H1 (cell line): ENCODE results near the gene IVNS1ABP. TPM values are rescaled to one million over a fixed set of nuclear protein-coding genes. Genes with fewer than 3 reads are reported as not detected.

Experiments used
- polyA plus RNA-seq, 7 experiments: library from polyadenylated mRNA; depleted of rRNA in 3 of 7; stranded (reverse) in 5 of 7; unstranded in 2 of 7; fragments of >200 nt in 5 of 7; fragments of 200-250 nt in 2 of 7; gene quantifications; 1 replicate in 5 of 7; 2 replicates in 1 of 7; 4 replicates in 1 of 7; pipeline versions ENCODE4 v1.2.1 to v1.2.3, GENCODE V29; 2011 to 2013; ENCODE audit warnings: missing spikeins in 2 of 7, mixed read lengths in 2 of 7
- small RNA-seq: library from polyadenylated mRNA; stranded (forward); fragments of <200 nt; extraction: miRNeasy Mini kit (QIAGEN cat#:217004); gene quantifications from one replicate; pipeline ENCODE3, GENCODE V24; 2013; ENCODE audit not compliant: insufficient read depth
- total RNA-seq: library from RNA; stranded (reverse); fragmentation: NEBNext Ultra II Directional; extraction: Animal tissue kit (Norgen Biotek cat#: 25700); gene quantifications from 2 replicates; pipeline ENCODE4 v1.2.1, GENCODE V29; 2021

IVNS1ABP gene
- total and polyA plus RNA-seq, 2 of the 8 experiments (the other 6 are each of a cell fraction or from before 2014, with no cell fraction given) = 65.9 to 189 TPM

Small RNA genes within 50 kb of the gene (small RNA-seq; reads per million reads assigned to genes)
- gene RF00019 = not detected

Other genes starting within 250 kb of the IVNS1ABP start
- gene TRMT1L, start 160.3 kb downstream of the IVNS1ABP start, total RNA-seq = 22.3 and 22.5 TPM in 2 replicates
- 8.2 and 13.8 TPM in 2 replicates for gene TRMT1L, start 160.3 kb downstream of the IVNS1ABP start, polyA plus RNA-seq (2011; rRNA removed)
- gene SWT1, start 160.1 kb downstream of the IVNS1ABP start, total RNA-seq = 6.2 and 8.1 TPM in 2 replicates
- 0.74 and 1.4 TPM in 2 replicates for gene SWT1, start 160.1 kb downstream of the IVNS1ABP start, polyA plus RNA-seq (2011; rRNA removed)